Endometrium (tissue), 2 donors: Measurements from ENCODE around the gene ALDH9A1.
"Not testable (repeated sequence)": the region's sequence is repeated elsewhere in the genome, so short reads cannot be mapped to it uniquely, and the experiment has no call there.

Experiments used
- FAIRE-seq: peaks from 2 replicates; lab custom pipeline; 2012; peaks lifted over from hg19 to GRCh38; lab: Jason Lieb, UNC
- donor health status: control.
- donor health status: control.

The ALDH9A1 gene

DNA sequence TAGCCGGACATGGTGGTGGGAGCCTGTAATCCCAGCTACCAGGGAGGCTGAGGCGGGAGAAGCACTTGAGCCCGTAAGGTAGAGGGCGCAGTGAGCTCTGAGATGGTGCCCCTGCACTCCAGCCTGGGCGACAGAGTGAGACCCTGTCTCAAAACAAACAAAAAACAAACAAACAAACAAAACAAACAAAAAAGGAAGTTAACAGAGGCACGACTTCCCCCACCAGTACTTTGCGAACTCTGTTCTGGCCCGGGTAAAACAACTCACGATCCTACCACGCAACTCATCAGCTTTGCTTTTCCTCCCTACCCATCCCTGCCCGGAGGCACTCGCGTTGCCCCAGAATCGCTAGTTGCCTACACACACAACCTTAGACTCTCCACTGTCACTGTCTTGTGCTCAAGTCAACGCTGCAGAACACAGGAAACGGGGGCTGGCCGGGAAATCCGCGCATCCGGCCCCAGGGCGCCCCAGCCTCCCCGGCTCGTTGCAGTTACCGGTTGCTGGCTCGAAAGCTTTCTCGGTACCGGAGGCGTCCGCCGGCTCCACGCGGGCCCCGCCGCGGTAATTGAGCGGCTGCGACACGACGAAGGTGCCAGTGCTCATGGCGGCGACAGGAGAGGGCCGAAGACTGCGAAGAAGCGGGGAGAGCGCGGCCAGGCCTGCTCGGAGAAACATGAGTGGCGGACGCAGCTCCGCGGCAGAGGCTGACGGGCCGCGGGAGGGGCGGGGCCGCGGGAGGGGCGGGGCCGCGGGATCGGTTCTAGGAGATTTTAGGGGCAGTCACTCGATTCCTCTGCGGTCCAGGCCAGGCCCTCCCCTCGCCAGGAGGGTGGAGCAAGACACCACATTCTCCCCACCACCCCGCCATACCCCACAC lies at the start of gene ALDH9A1:
Gene ALDH9A1 (minus strand): TSS at position 682 of the 880 bp plus-strand sequence. CDS start 4 bp downstream, at position 678.
- no peak for FAIRE-seq

DNA sequence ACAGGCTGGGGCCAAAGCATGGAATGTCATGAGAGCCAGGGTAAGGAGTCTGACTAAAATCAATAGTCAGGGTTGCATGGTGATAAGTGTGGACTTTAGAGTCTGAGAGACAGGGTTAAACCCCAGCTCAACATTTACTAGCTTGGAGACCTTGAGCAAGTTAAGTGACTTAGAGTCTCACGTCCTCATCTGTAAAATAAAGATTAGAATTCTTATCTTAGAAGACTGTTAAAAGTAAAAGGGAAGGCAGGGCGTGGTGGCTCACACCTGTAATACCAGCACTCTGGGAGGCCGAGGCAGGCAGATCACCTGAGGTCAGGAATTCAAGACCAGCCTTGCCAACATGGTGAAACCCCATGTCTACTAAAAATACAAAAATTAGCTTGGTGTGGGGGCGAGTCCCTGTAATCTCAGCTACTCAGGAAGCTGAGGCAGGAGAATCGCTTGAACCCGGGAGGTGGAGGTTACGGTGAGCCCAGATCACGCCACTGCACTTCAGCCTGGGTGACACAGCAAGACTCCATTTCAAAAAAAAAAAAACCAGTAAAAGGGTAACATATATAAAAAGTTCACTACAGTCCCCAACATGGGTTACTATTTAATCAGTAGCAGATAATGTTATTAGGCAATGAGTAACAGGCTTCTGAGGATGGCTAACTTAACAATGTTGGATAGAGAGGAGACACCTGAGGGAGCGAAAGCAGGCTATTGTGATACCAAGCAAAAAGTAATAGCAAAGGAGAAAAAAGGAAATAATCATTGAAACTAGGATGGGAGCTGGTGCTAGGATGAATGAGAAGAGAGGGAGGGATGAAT lies 49.5 kb upstream of the ALDH9A1 start:
- FAIRE-seq = no peak

DNA sequence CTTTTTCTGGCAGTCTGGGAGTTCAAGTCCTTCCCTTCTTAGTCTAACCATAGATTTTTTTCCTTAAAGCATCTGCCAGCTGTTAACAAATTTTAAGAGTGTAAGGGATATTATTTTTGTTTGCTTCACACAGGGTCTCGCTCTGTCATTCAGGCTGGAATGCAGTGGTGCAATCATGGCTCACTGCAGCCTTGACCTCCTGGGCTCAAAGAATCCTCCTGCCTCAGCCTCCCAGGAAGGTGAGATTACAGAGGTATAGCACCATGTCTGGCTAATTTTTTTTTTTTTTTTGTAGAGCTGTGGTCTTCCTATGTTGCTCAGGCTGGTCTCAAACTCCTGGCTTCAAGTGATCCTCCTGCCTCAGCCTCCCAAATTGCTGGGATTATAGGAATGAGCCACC lies 46.6 kb upstream of the ALDH9A1 start:
- not testable (repeated sequence) for FAIRE-seq

DNA sequence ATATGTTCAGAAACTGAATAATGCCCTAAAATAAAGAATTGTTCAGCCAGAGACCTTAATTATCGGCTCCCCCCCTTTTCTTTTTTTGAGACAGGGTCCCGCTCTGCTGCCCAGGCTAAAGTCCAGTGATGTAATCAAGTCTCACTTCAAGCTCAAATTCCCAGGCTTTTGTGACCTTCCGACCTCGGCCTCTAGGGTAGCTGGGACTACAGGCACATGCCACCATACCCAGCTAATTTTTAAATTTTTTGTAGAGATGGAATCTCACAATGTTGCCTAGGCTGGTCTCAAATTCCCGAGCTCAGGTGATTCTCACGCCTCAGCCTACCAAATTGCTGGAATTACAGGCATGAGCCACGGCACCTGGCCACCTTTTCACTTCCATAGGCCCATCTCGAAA lies 43.8 kb upstream of the ALDH9A1 start:
- no peak for FAIRE-seq

DNA sequence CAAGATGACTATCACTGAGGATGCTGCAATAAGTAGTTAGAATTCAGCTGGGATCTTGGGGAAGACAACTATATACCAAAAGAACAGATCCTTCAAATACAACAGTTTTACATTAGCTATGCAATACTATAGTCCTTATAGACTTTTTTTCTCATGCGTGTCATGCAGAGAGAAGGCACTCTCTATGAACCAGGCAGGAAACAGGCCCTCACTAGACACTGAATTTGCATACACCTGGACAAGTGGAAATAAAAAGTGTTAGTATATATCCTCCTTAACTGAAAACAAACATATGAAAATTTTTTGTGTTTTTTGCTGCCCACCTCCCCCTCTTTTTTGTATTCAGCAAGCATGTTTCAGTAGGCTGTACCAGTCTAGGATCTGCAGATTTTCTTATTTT lies 40.4 kb upstream of the ALDH9A1 start:
- FAIRE-seq = no peak

DNA sequence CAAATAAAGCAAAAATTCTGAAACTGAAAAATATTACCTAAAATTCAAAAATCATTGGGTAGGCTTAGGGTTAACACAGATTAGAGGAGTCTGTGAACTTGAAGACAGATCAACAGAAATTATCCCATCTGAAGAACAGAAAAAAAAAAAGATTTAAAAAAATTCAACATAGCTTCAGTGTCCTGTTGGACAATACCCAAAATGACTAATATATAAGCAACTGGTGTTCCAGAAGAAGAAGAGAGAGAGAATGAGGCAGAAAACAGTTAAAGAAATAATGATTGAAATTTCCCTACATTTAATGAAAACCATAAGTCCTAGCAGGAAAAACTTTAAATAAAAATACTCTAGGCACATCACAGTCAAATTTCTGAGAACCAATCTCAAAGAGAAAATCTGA lies 38.8 kb upstream of the ALDH9A1 start:
- FAIRE-seq = no peak

DNA sequence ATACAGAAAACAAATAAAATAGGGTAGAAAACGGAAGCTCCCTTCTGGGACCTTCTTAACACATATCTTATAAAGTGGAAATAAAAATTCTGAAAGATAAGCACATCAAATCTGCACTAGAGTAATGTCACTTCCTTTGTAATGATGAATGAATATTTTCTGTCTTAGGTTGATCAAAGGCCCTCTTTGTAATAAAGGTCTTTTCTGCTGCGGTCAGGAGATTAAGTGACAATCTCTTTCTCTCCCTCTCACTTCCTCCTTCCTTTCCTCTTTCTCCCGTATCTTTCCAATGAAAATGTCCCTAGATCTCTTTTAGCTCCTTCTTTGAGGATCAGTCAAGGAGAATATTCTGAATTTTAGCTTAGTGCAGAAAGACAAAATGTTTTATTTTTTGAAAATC lies 36.5 kb upstream of the ALDH9A1 start:
- no peak for FAIRE-seq

DNA sequence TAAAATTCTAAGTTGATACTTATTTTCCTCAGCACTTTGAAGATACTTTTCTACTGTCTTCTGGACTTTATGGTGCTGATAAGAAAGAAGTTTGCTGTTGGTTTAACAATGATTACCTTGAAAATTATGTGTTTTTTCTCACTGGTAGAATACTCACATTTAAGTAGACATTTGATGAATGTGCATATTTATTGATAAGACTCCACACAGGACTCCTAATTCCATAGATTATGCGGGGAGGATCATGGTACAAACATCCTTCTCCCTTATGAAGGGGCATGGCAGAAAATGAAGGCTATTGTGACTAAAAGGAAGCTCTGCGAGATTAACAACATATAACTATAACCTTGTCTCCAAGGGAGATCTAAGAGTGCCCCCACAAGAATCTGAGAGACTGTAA lies 28.5 kb upstream of the ALDH9A1 start:
- no peak for FAIRE-seq

DNA sequence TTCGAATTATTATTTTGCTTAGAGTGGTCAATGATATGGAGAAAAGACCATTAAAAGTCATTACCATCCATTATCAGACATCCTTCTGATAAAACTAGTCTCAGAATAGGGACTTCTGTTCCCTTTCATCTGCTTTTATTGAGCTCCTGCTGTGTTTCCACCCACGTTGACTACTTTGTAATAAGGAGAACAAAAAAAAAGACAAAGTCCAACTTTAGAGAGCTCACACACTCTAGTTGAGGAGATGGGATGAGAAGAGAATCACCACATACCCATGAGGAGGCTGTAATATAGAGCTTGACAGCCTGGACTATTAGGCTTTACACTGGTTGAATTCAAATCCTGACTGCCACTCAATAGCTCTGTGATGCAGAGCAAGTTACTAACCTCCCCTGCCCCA lies 27.8 kb upstream of the ALDH9A1 start:
- FAIRE-seq = no peak

DNA sequence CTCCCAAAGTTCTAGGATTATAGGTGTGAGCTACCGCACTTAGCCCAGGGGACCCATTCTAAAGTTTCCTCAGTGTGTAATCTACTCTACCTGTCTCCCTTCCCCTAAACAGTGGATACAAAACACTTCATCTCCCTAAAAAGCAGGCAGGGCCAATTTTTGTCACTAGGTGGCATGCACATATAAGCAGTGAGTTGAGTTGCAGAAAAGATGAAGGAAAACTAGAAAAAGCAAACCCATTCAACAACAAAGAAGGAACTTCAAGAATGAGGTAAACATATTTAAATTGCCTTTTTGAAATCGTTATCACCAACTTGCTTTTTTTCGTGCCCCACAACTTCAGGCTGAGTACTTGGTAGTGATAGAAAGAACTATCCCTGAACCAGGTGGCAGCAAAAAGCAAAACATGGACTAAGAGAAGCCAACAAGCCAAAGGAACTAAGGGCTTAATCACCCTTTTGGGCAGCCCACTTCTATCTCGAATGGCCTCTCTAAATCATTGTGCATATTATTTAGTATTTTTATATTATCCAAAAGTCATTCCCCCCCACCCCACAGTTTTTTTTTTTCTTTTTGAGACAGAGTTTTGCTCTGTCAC lies 19.7 kb upstream of the ALDH9A1 start:
- no peak for FAIRE-seq

DNA sequence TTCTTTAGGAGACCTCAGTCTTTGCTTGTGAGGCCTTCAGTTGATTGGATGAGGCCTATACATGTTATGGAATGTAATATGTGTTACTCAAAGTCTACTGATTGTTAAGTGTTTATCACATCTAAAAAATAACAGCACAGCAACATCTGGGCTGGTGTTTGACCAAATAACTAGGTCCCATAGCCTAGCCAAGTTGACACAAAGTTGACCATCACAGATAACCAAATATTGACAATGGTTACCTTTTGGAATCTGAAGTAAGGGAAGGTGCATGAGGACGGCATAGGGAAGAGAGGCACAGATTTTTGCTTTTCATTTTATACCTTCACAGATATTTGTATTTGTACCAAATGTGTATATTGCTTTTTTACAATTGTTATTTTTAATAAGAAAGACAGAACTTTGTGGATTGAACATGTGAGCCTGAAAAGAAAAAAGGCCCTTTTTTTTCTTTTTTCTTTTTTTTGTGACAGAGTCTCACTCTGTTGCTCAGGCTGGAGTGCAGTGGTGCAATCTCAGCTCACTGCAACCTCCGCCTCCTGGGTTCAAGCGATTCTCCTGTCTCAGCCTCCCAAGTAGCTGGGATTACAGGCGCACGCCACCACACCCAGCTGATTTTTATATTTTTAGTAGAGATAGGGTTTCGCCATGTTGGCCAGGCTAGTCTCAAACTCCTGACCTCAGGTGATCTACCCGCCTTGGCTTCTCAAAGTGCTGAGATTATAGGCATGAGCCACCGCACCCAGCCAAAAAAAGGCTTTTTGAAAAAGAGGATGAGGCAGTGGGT lies 18.1 kb upstream of the ALDH9A1 start:
- not testable (repeated sequence) for FAIRE-seq

DNA sequence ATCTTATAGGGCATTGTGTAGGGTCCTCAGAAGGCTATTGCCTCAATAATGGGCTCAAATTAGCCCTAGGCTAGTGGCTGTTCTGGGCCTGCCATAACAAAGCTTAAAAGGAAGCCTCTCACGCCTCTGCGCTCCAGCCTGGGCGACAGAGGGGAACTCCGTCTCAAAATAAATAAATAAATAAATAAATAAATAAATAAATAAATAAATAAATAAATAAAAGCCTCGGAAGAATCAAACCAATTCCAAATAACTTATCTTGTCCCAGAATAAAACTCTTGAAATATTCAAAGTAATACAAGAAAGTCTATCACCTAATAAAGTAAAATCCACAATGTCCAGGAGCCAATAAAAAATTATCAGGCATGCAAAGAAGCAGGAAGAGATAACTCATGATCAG lies 14.4 kb upstream of the ALDH9A1 start:
- no peak for FAIRE-seq

DNA sequence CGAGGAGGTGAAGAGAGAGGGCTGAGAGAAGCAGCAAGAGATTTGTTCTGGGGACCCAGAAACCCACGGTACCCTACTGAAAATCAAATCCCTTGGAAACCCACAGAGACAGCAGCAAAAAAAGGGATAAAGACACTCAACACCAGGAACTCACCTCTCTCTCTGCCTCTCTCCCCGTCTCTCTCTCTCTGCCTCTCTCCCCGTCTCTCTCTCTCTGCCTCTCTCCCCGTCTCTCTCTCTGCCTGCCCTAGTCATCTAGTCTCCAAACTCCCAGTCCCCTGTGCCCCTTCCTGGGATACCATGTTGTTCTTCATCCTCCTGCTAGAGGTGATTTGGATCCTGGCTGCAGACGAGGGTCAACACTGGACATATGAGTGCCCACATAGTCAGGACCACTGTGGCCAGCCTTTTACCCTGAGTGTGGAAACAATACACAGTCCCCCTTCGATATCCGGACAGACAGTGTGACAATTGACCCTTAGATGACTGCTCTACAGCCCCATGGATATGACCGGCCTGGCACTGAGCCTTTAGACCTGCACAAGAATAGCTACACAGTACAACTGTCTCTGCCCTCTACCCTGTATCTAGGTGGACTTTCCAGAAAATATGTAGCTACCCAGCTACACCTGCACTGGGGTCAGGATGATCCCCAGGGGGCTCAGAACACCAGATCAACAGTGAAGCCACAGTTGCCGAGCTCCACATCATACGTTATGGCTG lies 9.8 kb upstream of the ALDH9A1 start:
- FAIRE-seq = no peak

DNA sequence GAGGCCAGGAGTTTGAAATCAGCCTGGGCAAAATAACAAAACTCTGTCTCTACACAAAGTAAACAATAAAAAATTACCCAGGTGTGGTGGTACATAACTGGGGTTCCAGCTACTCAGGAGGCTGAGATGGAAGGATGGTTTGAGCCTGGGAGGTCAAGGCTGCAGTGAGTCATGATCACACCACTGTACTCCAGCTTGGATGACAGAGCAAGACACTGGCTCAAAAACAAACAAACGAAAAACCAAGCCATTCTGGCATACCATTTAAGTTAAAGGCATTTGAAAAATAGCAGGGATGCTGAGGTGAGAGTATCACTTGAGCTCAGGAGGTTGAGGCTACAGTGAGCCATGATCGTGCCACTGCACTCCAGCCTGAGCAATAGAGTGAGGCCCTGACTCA lies 5.3 kb upstream of the ALDH9A1 start:
- no peak for FAIRE-seq

DNA sequence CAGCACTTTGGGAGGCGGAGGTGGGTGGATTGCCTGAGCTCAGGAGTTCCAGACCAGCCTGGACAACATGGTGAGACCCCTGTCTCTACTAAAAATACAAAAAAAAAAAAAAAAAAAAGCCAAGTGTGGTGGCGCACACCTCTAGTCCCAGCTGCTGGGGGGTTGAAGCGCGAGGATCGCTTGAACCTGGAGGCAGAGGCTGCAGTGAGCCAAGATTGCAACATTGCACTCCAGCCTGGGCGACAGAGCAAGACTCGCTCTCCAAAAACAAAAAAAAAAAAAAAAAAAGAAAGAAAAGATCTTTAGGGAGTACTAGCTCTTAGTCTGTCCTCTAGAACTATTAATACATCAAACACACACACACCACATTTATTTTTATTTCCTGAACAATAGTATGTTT lies 3.6 kb upstream of the ALDH9A1 start:
- FAIRE-seq = not testable (repeated sequence)

DNA sequence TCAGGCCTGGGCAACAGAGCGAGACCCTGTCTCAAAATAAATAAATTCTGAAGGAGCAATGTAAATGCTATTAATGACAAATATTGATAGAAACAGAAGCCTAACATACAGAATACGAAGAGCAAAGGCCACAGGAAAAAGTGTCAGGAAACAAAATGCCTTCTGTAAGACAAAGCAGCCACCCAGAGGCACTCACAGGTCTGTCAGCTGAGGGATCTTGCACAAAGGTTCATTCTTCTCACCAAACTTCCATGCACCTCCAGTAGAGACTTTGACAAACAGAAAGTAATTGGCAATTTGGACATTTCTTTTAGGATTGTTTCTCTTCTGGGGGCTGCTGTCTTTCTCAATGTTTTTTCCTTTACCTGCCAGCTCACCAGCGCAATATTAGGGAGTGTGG lies 1.2 kb upstream of the ALDH9A1 start:
- FAIRE-seq = no peak

DNA sequence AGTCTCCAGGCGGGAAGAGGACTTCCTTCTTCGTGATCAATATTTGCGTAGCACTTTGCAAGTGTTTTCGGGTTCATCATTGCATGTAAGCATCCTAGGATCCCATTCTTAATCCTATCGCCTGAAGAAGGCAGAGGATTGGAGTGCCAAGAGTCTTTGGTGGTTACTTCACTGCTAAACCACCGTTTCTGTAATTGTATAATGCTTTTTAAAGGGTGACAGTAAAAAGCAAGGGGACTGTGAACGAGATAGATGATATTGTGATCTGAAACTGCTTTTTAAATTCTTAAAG lies 345 bp upstream of the ALDH9A1 start:
- FAIRE-seq = no peak

DNA sequence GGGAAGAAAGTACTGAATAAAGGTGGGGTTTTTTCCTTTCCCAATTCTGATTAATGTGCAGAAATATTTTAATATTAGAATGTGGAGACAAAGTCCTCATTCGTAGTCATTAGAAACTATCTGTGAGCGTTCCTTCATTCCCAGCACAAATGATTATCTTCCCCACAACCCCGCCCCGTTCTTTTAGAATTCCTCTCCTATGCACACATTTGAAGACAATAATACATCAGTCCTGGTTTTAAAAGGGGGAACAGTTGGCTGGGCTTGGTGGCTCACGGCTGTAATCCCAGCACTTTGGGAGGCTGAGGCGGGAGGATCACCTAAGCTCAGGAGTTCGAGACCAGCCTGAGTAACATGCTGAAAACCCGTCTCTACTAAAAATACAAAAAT lies 876 bp downstream of the ALDH9A1 start:
- FAIRE-seq = no peak

DNA sequence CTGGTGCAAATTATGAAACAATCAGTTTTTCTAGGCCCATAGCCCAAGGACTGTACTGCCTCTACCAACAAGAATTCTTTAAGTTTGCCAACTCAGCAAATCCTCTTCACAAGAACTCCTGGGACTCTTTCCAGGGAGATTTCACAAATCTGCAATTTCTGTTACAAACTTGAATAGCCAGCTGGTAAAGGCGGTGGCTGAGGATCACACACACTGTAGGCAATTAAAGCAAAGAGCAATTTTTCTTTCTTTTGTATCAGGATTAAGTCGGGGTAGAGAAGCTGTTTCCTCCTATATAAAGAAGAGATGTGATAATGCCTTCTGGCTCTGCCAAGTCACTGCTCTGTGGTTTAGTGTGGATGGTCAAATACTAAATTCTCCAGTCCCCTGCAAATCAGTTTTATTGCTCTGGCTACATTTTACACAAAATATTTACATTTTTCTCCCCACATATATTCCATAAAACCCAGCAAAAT lies 1.7 kb downstream of the ALDH9A1 start:
- peak; percentile 88 for FAIRE-seq

DNA sequence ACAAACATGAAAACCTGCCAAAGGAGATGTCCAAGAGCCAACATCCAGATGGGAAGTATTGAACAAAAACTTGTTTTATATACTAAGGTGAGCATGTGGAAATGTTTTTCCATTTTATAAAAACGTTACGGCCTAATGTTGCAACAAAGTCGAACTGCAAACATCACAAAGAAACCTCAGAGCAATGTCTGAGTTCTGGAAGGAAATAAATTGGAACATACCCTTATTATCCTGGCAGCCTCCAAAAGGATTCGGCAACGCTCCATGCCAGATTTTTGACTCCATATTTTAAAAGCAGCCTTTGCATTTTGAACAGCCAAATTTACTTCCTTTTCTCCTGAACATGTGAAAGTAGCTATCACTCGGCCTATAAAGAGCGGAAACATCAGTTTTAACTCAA lies 3.3 kb downstream of the ALDH9A1 start:
- no peak for FAIRE-seq

DNA sequence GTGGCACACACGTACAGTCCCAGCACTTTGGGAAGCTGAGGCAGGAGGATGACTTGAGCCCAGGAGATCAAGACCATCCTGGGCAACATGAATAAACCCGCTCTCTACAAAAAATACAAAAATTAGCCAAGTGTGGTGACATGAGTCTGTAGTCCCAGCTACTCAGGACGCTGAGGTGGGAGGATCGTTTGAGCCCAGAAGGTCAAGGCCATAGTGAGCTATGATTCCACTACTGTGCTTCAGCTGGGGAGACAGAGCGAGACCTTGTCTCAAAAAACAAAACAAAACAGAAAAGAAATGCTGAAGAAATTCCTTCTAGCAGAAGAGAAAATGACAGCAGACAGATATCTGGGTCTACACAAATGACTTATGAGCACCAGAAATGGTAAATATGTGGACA lies 10.3 kb downstream of the ALDH9A1 start:
- no peak for FAIRE-seq
